Measurements from ENCODE around the gene CCDC30.

DNA sequence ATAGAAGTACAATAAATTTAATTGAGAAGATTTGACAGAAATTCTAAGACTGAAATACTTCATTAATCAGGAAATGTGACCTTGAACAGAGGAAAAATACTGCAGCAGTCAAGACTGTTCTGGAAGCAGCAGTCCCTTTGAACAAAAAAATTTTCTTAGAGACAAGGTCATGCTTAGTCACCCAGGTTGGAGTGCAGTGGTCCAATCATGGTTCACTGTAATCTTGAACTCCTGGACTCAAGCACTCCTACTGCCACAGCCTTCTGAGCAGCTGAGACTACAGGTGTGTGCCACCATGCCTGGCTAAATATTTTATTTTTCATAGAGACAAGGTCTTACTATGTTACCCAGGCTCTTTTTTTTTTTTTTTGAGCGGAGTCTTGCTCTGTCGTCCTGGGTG, 1.9 kb upstream of the CCDC30 start:
- TF ChIP-seq, protein P1, sequence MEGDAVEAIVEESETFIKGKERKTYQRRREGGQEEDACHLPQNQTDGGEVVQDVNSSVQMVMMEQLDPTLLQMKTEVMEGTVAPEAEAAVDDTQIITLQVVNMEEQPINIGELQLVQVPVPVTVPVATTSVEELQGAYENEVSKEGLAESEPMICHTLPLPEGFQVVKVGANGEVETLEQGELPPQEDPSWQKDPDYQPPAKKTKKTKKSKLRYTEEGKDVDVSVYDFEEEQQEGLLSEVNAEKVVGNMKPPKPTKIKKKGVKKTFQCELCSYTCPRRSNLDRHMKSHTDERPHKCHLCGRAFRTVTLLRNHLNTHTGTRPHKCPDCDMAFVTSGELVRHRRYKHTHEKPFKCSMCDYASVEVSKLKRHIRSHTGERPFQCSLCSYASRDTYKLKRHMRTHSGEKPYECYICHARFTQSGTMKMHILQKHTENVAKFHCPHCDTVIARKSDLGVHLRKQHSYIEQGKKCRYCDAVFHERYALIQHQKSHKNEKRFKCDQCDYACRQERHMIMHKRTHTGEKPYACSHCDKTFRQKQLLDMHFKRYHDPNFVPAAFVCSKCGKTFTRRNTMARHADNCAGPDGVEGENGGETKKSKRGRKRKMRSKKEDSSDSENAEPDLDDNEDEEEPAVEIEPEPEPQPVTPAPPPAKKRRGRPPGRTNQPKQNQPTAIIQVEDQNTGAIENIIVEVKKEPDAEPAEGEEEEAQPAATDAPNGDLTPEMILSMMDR (IDR thresholded peaks at IDR 0.05): no peak
- TF ChIP-seq POLR2A (IDR thresholded peaks at IDR 0.05): no peak
